COLO668 (cell line): Measurements from ENCODE around the gene BAZ1A.
"Not testable (repeated sequence)": the region's sequence is repeated elsewhere in the genome, so short reads cannot be mapped to it uniquely, and the experiment has no call there.

Experiments used
- DNase-seq: peaks from one replicate; lab custom pipeline; 2025; ENCODE audit not compliant: unreplicated experiment; lab: John Stamatoyannopoulos, UW

BAZ1A gene

GRCh38 chr14:34857689-34858449 is 17.3 kb downstream of the BAZ1A start:
- DNase-seq, result no peak

- DNase-seq, result no peak
These were observed 22.1 kb downstream of the BAZ1A start for GRCh38 chr14:34853041-34853440.

- no peak for DNase-seq
These were observed 23.8 kb downstream of the BAZ1A start for GRCh38 chr14:34851395-34851794.

GRCh38 chr14:34845869-34846268 is 29.3 kb downstream of the BAZ1A start:
- no peak for DNase-seq

GRCh38 chr14:34843011-34843554 is 32.1 kb downstream of the BAZ1A start:
- DNase-seq, result no peak

GRCh38 chr14:34837801-34838322 is 37.3 kb downstream of the BAZ1A start:
- no peak for DNase-seq

- DNase-seq, result no peak
These were observed 39.8 kb downstream of the BAZ1A start for GRCh38 chr14:34835312-34835711.

GRCh38 chr14:34833549-34834523 is 41.3 kb downstream of the BAZ1A start:
- DNase-seq, result no peak

- no peak for DNase-seq
These were observed 48.5 kb downstream of the BAZ1A start for GRCh38 chr14:34826661-34827060.

- no peak for DNase-seq
These were observed 50.3 kb downstream of the BAZ1A start for GRCh38 chr14:34824826-34825225.

- no peak for DNase-seq
These were observed 50.9 kb downstream of the BAZ1A start for GRCh38 chr14:34824256-34824655.

- no peak for DNase-seq
These were observed 57.4 kb downstream of the BAZ1A start for GRCh38 chr14:34817768-34818167.

- no peak for DNase-seq
These were observed 65.1 kb downstream of the BAZ1A start for GRCh38 chr14:34810028-34810427.

- DNase-seq, result no peak
These were observed 68.9 kb downstream of the BAZ1A start for GRCh38 chr14:34806257-34806656.

- DNase-seq, result no peak
These were observed 70.2 kb downstream of the BAZ1A start for GRCh38 chr14:34804933-34805332.

- DNase-seq, result not testable (repeated sequence)
These were observed 76.3 kb downstream of the BAZ1A start for GRCh38 chr14:34798861-34799260.

GRCh38 chr14:34797747-34798583 is 77.2 kb downstream of the BAZ1A start:
- DNase-seq, result peak; percentile 57

GRCh38 chr14:34796902-34797301 is 78.3 kb downstream of the BAZ1A start:
- no peak for DNase-seq

GRCh38 chr14:34794941-34795340 is 80.2 kb downstream of the BAZ1A start:
- no peak for DNase-seq

- DNase-seq, result no peak
These were observed 80.9 kb downstream of the BAZ1A start for GRCh38 chr14:34794217-34794616.

- no peak for DNase-seq
These were observed 82.6 kb downstream of the BAZ1A start for GRCh38 chr14:34792598-34792997.
